GM18873 (cell line): ENCODE measurements around the gene NRXN3.

Experiments used
- ATAC-seq: cut with Tn5 transposase; IDR thresholded peaks from one replicate; pipeline ENCODE4 v1.9.1; 2021; ENCODE audit warnings: mild to moderate bottlenecking, moderate library complexity, moderate number of reproducible peaks; ENCODE audit not compliant: unreplicated experiment, low FRiP score

Gene NRXN3

GRCh38 chr14:78316052-78316451 lies 145.9 kb downstream of the NRXN3 start:
- ATAC-seq: no peak

- ATAC-seq: no peak
Observed at GRCh38 chr14:78316786-78317185, 146.6 kb downstream of the NRXN3 start.

GRCh38 chr14:78319406-78319805 lies 149.2 kb downstream of the NRXN3 start:
- ATAC-seq: no peak

GRCh38 chr14:78319887-78320635 lies 149.9 kb downstream of the NRXN3 start:
- ATAC-seq: no peak

GRCh38 chr14:78324353-78324752 lies 154.2 kb downstream of the NRXN3 start:
- ATAC-seq: no peak

- ATAC-seq: no peak
Observed at GRCh38 chr14:78325911-78326310, 155.7 kb downstream of the NRXN3 start.

- ATAC-seq: no peak
Observed at GRCh38 chr14:78327426-78328221, 157.5 kb downstream of the NRXN3 start.

- no peak for ATAC-seq
Observed at GRCh38 chr14:78329371-78329770, 159.2 kb downstream of the NRXN3 start.

- ATAC-seq: no peak
Observed at GRCh38 chr14:78335531-78335930, 165.4 kb downstream of the NRXN3 start.

- ATAC-seq: no peak
Observed at GRCh38 chr14:78340250-78340649, 170.1 kb downstream of the NRXN3 start.

- no peak for ATAC-seq
Observed at GRCh38 chr14:78341827-78342389, 171.7 kb downstream of the NRXN3 start.

- ATAC-seq: no peak
Observed at GRCh38 chr14:78342879-78343278, 172.7 kb downstream of the NRXN3 start.

GRCh38 chr14:78344290-78344689 lies 174.1 kb downstream of the NRXN3 start:
- ATAC-seq: no peak

- no peak for ATAC-seq
Observed at GRCh38 chr14:78345131-78345744, 175.1 kb downstream of the NRXN3 start.

GRCh38 chr14:78346747-78347146 lies 176.6 kb downstream of the NRXN3 start:
- ATAC-seq: no peak

- no peak for ATAC-seq
Observed at GRCh38 chr14:78355109-78355508, 184.9 kb downstream of the NRXN3 start.

GRCh38 chr14:78356391-78356790 lies 186.2 kb downstream of the NRXN3 start:
- ATAC-seq: no peak

GRCh38 chr14:78358591-78358990 lies 188.4 kb downstream of the NRXN3 start:
- ATAC-seq: no peak

GRCh38 chr14:78359581-78359980 lies 189.4 kb downstream of the NRXN3 start:
- no peak for ATAC-seq

GRCh38 chr14:78363008-78363407 lies 192.8 kb downstream of the NRXN3 start:
- ATAC-seq: no peak

GRCh38 chr14:78367355-78367754 lies 197.2 kb downstream of the NRXN3 start:
- ATAC-seq: no peak
